Camera-type eye (tissue), 1 donor: ENCODE measurements around the gene ARHGAP20. TPM values are rescaled to one million over a fixed set of nuclear protein-coding genes. Genes with fewer than 3 reads are reported as not detected.

Experiments
- total RNA-seq: library from RNA; depleted of rRNA; stranded (reverse); fragments of >200 nt; gene quantifications from one replicate; pipeline ENCODE4 v1.2.3, GENCODE V29; 2014

The ARHGAP20 gene
- total RNA-seq, result 13.7 TPM

GRCh38 chr11:110711776-110712658, at the start of gene ARHGAP20:
ARHGAP20 (minus strand) TSS chr11:110712437; CDS start chr11:110712231, 206 bp downstream.

